GM21576 (cell line): Measurements from ENCODE around the gene STYXL1.
"Not testable (repeated sequence)": the region's sequence is repeated elsewhere in the genome, so short reads cannot be mapped to it uniquely, and the experiment has no call there.

Experiments used
- ATAC-seq: cut with Tn5 transposase; IDR thresholded peaks from one replicate; pipeline ENCODE4 v1.9.1; 2021; ENCODE audit warnings: mild to moderate bottlenecking, moderate library complexity; ENCODE audit not compliant: unreplicated experiment

Gene STYXL1

DNA sequence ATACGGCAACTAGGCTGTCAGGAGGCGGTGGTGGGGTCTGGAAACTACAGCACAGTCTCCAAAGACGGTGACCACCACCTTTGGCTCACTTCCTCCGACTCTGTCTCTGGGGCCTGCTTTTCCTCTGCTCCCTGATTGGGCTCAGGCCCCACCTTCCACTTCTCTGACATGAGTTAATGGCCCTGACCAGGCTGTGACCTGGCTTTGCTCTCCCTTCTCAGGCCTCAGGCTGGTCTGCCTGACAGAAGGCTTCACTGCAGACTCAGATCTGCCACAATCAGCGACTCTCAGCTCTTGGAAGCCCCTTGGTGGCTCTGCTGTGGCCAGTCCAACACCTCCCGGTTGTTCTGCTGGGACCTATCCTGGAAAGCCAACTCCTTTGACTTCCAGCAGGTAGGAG is 7.7 kb downstream of the STYXL1 start:
- no peak for ATAC-seq

DNA sequence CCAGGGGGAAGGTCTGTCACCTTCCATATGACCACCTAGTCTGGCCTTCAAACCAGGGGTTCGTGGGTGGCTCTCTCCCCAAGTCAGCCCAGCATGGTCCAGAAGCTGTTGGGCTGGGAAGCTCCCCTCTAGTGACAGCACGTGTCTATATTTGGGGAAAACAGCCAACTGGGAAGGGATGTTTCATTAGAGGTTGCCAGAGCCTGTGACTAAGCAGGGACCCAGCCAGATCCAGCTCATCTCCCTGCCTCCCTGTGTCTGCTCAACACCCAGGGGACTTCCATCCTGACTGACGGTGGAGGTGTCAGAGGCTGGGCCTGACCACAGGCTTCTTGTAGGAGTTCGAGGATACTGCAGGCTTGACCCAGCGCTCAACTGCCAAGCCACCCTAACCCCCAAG is 10.5 kb downstream of the STYXL1 start:
- ATAC-seq: no peak

DNA sequence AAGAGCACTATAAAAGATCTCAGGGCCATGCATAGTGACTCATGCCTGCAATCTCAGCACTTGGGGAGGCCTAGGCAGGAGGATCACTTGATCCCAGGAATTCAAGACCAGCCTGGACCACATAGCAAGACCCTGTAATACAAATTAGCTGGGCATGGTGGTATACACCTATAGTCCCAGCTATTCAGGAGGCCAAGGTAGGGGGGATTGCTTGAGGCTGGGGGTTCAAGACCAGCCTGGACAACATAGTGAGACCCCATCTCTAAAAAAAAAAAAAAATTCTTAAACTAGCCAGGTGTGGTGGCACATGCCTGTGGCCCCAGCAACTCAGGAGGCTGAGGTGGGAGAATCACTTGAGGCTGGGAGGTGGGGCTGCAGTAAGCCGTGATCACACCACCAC is 15.8 kb downstream of the STYXL1 start:
- ATAC-seq: no peak

DNA sequence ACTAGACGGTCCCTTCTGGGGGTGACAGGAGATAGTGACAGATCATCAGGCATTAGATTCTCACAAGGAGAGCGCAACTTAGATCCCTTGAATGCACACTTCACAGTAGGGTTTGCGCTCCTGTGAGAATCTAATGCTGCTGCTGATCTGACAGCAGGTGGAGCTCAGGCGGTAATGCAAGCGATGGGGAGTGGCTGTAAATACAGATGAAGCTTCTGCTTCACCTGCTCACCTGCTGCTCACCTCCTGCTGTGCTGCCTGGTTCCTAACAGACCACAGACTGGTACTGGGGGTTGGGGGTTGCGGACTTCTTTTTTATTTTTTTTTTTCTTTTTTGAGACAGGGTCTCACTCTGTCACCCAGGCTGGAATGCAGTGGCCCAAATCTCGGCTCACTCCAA is 18.1 kb downstream of the STYXL1 start:
- not testable (repeated sequence) for ATAC-seq

DNA sequence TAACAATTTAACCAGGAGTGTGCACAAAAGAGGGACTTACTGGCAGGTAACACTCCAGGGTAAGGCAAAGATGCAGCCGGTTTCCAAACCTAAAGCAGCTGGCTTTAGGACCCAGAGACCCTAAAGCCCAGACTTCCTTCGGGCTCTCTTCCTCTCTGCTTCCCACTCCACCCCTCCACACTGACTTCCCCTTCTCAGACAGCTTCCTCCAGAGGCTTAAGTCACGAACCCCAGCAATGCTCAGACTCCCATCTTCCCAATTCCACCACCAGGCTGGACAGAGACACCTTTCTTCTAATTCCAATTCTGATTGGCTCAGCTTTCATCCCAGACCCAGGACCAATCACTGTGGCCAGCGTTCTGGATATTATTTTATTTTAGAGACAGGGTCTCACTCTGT is 24.8 kb downstream of the STYXL1 start:
- no peak for ATAC-seq

DNA sequence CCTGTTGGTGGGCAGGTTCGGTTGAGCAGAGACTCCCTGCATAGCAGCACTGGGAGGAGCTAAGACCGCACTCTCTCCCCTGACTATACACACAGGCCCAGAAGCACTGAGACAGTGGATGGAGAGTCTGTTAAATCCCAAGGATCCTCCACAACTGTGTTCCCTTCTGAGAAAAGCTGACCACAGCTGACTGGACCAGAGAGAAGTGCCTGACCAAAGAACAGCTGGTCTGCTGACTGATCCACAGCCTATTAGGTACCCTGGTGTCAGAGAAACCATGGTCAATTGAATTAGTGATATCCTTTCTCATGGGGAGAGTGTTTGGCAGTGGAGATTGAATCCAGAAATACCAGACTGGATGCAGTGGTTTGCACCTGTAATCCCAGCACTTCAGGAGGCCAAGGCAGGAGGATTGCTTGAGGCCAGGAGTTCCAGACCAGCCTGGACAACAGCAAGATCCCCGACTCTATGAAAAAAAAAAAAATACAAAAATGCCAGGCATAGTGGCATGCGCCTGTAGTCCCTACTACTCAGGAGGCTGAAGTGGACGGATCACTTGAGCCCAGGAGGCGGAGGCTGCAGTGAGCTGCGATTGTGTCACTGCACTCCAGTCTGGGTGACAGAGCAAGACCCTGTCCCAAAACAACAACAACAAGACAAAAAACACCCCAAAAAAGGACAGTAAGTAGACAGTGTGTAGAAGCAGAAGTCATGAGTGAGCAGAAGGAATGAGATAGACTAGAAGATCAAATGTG is 25.6 kb downstream of the STYXL1 start:
- ATAC-seq: no peak

DNA sequence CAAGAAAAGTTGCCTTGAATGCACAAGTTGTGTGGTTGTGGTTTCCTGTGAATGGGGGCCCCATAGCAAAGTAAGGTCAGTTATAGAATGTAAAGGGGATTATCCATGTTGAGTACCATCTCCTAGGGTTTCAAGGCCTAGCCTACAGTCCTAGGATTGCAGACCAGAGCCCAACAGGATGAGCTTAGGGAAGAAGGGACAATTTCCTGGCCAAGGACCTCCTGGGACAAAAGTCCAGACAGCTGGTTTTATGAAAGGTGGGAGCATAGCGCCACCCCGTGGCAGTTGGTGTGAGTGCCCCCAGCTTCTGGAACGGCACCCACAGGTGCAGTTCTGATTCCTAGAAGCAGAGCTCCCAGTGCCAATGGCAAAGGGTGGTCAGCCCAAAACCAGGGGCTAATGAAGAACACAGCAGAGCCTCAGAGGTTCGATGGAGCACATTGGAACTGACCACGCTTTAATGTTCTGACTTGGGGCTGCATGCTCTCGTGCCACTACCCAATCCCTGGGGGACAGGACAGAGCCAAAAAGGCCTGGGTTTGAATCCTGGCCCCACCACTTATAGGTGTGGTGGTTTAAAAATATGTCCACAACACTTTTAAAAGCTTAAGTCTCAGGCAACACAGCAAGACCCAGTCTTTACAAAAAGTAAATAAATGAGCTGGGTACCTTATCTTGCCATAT is 27.6 kb downstream of the STYXL1 start:
- no peak for ATAC-seq

DNA sequence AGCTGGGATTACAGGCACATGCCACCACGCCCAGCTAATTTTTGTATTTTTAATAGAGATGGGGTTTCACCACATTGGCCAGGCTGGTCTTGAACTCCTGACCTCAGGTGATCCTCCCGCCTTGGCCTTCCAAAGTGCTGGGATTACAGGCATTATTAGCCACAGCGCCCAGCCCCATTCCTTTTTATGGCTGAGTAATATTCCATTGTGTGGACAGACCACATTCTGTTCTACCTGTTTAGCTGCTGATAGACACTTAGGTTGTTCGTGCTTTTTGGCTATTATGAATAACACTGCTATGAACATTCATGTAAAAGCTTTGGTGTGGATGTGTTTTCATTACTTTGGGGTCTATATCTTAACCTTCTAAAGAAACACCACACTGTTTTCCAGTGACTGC is 29.3 kb downstream of the STYXL1 start:
- ATAC-seq: not testable (repeated sequence)

DNA sequence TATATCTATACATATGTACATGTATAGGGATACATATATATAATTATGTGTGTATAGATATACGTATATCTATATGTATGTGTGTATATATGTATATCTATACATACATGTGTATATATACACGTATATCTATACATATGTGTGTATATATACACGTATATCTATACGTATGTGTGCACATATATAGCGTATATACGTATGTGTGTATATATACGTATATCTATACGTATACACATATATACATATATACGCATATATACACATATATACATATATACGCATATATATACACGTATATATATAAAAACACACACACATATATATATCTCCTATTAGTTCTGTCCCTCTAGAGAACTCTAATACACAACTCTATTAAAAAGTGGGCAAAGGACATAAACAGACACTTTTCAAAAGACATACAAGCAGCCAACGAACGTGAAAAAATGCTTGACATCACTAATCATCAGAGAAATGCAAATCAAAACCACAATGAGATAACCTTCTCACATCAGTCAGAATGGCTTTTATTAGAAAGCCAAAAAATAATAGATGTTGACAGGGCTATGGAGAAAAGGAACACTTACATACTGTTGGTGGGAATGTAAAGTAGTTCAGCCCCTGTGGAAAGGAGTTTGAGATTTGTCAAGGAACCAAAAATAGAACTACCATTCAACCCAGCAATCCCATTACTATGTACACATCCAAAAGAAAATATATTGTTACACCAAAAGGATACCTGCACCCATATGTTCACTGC is 31.4 kb downstream of the STYXL1 start:
- no peak for ATAC-seq

DNA sequence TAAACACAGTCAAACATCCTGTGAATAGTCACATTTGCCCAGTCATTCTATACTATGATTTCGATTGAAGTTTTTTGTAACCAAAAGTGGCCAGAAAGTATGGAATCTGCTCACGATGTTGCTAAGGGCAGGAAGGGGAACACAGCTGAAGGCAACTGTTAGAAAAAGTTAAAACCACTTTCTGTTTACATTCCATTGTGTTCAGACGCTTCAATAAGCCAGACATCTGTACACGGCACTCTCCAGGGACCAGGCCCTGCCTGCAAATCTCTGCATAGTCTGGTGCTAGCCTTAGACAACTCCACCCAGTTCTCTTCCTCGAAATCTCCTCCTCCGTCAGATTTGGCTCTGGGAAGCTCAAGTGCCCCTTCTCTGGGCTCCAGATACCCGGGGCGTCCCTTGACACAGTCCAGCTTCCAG is 36.3 kb downstream of the STYXL1 start:
- ATAC-seq: no peak

DNA sequence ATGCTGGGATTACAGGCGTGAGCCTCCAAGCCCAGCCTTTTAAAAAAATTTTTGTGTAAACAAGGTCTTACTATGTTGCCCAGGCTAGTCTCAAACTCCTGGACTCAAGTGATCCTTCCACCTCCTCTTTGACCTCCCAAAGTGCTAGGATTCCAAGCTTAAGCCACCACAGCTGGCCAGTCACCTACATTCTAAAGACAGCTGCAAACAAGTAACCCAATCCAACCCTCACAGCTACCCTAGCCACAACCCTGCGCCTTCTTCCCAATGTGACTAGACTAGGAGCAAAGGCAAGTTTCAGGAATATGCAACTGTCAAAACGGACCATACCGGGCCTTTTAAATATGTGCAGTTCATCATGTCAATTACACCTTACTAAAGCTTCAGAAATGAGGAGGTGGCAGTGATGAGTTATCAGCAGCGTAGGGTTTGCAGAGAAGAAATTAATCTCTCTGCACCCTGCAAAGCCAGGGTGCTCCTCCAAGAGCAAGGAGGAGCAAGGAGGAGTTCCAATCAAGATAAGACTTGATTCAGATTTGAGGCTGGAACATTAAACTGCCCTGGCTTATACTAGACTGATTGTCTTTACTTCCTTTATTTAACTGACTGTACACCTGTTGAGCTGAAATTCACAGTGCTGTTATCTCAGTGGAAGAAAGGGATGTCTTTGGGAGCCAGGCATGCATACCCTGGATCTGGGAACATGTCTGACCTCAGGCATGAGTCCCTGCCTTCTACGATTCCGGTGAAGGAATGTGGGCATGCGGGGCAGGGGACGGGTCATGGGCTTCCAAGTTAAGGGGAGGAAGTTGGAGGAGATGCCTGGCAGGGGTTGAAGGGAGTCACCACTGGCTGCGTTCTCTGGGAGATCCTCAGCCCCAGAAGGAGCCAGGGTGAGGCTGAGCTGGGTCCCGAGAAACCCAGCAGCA is 37.9 kb downstream of the STYXL1 start:
- ATAC-seq: no peak

DNA sequence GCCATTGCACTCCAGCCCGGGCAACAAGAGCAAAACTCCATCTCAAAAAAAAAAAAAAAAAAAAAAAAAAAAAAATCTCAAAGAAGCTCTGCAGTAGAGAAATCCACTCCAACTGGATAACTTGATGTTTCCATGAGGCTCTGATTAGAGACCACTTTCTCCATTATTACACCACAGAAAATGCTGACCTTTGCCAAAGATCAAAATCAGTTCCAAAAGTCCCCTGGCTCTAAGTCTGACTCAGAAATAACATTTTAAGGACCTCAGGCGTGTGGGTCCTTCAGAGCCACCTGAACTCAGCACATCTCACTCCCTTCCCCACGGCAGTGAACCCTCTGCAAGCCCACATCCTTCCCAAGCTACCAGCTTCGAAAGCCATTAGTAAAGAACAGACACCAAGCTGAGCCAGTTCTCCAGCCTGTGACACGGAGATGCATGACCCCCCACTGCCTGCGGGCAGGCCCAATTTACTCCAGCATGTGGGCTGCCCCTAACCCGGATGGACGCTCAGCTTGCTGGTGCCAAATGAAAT is 39.6 kb downstream of the STYXL1 start:
- no peak for ATAC-seq

DNA sequence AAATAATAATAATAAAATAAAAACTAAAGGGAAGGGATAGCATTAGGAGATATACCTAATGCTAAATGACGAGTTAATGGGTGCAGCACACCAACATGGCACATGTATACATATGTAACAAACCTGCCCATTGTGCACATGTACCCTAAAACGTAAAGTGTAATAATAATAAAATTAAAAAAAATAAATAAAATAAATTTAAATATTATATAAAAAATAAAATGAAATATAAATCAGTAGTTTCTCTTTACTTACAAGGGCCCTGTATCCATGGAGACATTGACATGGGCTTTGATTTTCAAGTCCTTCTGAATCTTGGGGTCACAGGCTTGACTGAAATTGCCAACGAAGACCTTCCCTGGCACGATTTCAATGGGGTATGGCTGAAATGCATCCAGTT is 42.8 kb downstream of the STYXL1 start:
- not testable (repeated sequence) for ATAC-seq

DNA sequence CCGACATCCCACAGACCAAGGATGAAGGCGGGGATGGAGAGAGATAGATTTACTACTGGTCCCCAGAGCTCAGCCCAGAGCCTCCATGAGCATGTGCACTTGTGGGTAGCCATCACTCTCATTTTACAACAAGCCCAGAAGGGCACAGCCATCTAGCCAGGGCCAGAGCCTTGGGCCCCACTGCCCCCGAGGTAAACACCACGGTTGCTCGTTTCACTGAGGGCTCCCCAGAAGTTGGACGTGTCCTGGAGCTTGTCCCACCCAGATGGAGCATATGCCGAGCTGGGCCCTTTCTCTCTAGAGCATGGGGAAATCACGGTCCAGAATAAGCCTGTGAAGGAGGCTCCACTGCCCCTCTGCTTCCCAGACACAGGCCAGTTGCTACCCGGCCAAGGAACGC is 44.4 kb downstream of the STYXL1 start:
- ATAC-seq: no peak

DNA sequence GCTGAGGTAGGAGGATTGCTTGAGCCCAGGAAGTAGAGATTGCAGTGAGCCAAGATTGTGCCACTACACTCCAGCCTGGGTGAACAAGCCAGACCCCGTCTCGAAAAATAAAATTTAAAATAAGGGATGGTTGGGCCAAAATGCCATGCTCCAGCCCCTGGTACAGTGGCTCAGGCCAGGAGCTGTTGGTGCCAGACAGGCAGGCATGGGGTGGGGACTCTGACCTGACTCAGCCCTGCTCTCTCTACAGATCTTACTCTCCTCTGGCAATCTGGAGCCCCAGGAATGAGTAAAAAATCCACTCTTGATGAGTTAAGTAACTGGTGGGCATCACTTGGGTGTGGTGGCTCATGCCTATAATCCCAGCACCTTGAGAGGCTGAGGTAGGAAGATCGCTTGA is 45.0 kb downstream of the STYXL1 start:
- no peak for ATAC-seq

DNA sequence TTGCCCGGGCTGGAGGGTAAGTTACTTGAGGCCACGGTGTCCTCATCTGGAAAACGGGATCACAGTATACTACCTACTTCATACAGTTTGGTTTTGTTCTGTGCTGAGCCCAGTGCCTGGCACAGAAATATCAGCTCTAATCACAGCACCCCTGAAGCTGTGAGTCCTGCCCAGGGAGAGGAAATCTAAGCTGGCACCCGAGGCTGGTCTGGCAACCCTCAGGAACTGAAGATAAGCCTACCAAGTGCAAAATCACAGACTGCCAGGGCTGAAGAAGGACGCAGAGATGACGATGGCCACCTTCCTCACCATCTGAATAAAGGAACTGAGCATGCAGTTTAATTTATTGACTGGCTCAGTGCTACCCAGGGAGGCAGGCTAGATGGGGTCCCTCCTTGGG is 45.7 kb downstream of the STYXL1 start:
- ATAC-seq: no peak

DNA sequence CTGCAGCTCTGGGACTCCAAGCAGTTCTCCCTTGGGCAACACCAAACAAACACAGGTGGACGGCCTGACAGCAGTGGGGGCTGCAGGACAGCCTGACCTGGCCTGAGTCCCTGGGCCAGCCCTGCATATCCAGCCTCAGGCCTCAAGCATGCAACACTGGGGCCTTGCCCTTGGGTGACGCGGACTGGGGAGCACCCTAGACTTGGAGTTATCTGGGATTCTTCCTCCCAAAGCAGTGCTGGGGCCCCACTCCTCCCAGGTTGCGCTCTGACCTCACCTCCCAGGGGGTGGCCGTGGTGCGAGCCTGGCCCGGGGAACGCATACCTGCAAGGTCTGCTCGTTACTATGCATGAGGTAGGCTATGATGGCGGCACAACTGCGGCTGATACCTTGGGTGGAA is 47.2 kb downstream of the STYXL1 start:
- no peak for ATAC-seq

DNA sequence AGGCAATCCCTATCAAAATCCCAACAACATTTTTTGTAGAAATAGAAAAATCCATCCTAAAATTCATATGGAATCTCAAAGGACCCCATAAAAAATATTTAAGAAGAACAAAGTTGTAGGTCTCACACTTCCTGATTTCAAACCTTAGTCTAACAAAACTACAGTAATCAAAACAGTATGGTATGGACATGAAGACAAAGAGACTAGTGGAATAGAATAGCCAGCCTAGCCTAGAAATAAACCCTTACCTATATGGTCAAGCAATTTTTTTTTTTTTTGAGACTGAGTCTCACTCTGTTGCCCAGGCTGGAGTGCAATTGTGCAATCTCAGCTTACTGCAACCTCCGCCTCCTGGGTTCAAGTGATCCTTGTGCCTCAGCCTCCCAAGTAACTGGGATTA is 49.8 kb downstream of the STYXL1 start:
- no peak for ATAC-seq

DNA sequence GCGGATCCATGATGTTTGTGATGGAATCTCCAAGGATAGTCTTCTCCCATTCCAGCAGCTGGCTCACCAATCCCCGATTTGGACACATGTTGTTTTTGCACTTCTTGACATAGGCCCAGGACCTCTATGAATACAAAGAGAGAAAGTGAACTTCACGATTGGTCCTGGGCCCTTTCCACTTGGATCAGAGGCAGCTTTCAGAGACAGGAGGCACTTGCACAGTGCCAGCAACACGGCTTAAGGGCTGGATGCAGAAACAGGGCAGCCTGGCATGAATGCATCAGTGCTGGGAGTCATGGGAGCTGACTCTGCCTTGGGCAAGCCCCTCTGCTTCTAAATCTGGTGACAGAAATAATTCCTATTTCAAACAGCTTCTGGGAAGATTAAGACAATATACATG is 51.3 kb downstream of the STYXL1 start:
- ATAC-seq: no peak

DNA sequence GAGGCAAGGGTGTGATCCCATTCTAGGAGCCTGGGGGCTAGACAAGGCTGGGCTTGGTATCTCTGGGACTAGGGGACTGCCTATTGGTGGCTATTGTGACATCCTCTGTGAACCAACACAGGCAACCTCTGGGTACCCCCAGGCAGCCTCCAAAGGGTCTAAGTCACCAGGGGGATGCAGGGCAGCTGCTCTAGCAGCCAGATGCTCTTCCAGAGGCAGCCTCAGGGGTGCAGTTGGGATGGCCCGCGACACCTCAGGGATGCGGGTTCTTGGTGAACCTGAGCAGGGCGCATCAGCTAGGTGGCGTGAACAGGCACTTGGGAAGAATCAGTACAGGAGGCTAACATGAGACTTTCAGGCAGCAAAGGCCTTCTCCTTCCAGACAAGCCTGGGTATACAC is 51.8 kb downstream of the STYXL1 start:
- ATAC-seq: no peak

DNA sequence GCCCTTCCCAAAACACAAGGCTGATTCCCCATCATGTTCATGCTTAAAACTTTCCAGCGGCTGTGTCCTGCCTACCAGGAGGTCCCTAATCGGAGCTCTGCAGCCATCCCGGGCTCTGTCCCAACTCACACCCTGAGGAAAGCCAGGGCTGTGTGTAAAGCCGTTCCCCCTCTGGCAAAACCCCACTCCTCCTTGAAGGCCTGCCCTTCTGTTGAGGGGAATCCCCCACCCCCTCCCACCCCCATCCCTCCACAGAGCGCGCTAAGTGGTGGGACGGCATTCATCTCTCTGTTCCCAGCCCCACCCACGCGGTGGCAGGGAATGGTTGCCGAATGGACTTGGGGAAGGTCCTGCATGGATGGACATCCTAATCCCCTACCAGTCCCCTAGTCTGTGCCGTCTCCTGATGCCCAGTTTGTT is 52.7 kb downstream of the STYXL1 start:
- no peak for ATAC-seq
